ENCODE measurements around the gene CPA2.

- TF ChIP-seq CTCF (IDR thresholded peaks at IDR 0.05) (no peak), EZH2phosphoT487 (IDR thresholded peaks at IDR 0.05) (no peak)
Measured at GRCh38 chr7:130240240-130240639, 26.4 kb upstream of the CPA2 start.
